Ascending aorta (tissue), 2 donors: ENCODE results near the gene WFDC5. TPM values are rescaled to one million over a fixed set of nuclear protein-coding genes. Genes with fewer than 3 reads are reported as not detected.

Source experiments
- DNase-seq, 2 donors: peaks; one replicate each; pipeline ENCODE4 v3.0.0-alpha.2; 2019; ENCODE audit warnings: low spot score in 2 of 2
- H3K27ac ChIP-seq, 2 donors: fragments of 200-600 bp; sonication (generic); one replicate each; pipeline ENCODE4 v1.5.1; 2016 to 2017; ENCODE audit warnings: mild to moderate bottlenecking in 1 of 2
- H3K27me3 ChIP-seq: fragments of 200-600 bp; sonication (generic); one replicate; pipeline ENCODE4 v1.5.1; 2017
- H3K36me3 ChIP-seq, 2 donors: fragments of 200-600 bp; sonication (generic); one replicate each; pipeline ENCODE4 v1.5.1; 2016
- H3K4me1 ChIP-seq, 2 donors: fragments of 200-600 bp; sonication (generic); one replicate each; pipeline ENCODE4 v1.5.1; 2016 to 2017; ENCODE audit warnings: mild to moderate bottlenecking in 1 of 2
- H3K4me3 ChIP-seq, 2 donors: fragments of 200-600 bp; sonication (generic); one replicate each; pipeline ENCODE4 v1.5.1; 2016 to 2017; ENCODE audit warnings: mild to moderate bottlenecking in 1 of 2
- H3K9me3 ChIP-seq, 2 donors: fragments of 200-600 bp; sonication (generic); one replicate each; pipeline ENCODE4 v1.5.1; 2016
- intact Hi-C: fragments of 100-400 bp; cut with DNase I; formaldehyde crosslinking; loops from one replicate; pipeline ENCODE4 v1.15.1; 2023
- total RNA-seq: library from RNA; depleted of rRNA; stranded (reverse); fragments of >200 nt; gene quantifications from one replicate; pipeline ENCODE4 v1.1.0, GENCODE V29; 2016
- TF ChIP-seq, protein P1 (sequence below), 3 experiments: fragments of 200-600 bp in 2 of 3; fragments of 450-650 bp in 1 of 3; sonication (generic) in 2 of 3; IDR thresholded peaks; one replicate each; pipeline ENCODE4 v1.5.1; 2016 to 2019; ENCODE audit warnings: antibody characterized with exemption in 3 of 3, mild to moderate bottlenecking in 1 of 3, moderate library complexity in 1 of 3

The WFDC5 gene
- total RNA-seq, 1 donor from 2014 or later = not detected

DNA sequence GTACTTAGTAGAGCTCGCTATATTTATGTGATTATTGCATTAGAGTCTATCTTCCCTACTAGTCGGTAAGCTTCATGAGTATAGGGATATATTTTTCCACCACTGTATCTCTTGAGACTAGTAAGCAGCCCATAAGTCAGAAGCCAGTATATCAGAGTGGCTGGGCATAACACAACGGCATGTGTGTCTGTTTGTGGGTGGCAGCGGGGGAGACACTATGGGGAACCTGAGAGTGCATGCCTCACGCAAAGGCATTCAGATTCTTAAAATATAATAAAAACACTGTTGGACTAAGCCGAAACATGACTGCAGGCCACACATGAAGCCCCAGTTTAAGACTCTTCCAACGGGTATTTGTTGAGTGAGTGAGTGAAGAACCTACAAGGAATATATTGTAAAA lies 22.1 kb downstream of the WFDC5 start:
- intact Hi-C loops = no loop called here
- H3K36me3 ChIP-seq = no peaks in the 10 kb centered on the region
- H3K9me3 ChIP-seq = no peaks in the 10 kb centered on the region
- H3K4me3 ChIP-seq = no peak overlapping the region
- DNase-seq = no peak
- TF ChIP-seq, protein P1, sequence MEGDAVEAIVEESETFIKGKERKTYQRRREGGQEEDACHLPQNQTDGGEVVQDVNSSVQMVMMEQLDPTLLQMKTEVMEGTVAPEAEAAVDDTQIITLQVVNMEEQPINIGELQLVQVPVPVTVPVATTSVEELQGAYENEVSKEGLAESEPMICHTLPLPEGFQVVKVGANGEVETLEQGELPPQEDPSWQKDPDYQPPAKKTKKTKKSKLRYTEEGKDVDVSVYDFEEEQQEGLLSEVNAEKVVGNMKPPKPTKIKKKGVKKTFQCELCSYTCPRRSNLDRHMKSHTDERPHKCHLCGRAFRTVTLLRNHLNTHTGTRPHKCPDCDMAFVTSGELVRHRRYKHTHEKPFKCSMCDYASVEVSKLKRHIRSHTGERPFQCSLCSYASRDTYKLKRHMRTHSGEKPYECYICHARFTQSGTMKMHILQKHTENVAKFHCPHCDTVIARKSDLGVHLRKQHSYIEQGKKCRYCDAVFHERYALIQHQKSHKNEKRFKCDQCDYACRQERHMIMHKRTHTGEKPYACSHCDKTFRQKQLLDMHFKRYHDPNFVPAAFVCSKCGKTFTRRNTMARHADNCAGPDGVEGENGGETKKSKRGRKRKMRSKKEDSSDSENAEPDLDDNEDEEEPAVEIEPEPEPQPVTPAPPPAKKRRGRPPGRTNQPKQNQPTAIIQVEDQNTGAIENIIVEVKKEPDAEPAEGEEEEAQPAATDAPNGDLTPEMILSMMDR (IDR thresholded peaks at IDR 0.05) = no peak
- no peaks in the 10 kb centered on the region for H3K27me3 ChIP-seq
- no peaks in the 10 kb centered on the region for H3K4me1 ChIP-seq
- H3K27ac ChIP-seq = no peak overlapping the region

DNA sequence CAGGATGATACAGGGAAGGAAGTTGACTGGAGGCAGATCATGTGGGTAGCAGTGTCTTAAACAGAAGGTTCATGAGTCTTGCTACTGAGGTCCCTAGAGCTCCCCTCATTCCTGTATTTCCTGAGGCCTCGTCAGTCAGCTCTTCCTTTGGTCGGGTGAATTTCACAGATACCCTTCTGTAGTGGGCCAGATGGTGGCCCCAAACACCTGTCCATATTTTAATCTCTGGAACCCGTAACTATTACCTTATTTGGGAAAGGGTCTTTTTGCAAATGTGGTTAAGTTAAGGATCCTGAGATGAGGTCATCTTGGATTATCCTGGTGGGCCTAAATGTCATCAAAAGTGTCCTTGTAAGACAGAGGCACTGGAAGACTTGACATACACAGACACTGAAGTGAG lies 23.6 kb downstream of the WFDC5 start:
- intact Hi-C loops = no loop called here

DNA sequence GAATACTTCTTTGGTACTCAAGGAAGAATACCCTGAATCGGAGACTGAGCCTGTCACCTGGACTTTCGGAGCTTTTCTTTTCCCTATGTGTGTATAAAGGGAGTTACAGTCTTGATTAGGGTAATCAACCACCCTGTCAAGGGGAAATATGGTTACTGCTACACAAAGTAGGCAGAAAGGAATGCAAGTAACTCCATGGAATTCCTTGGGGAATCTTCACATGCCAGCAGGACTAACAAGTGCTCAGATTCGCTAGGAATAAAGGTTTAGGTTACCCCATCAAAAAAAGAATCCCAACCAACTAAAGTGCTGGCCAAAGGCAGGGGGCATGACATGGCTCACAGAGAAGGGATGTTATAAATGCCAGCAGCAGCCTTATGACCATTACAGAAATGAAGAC lies 24.5 kb downstream of the WFDC5 start:
- intact Hi-C loops = no loop called here
- no peak for DNase-seq
- Histone ChIP-seq H3K4me1 (no peaks in the 10 kb centered on the region), H3K27me3 (no peaks in the 10 kb centered on the region), H3K9me3 (no peaks in the 10 kb centered on the region), H3K4me3 (no peak overlapping the region), H3K27ac (no peak overlapping the region), H3K36me3 (no peaks in the 10 kb centered on the region)
- TF ChIP-seq, protein P1 (IDR thresholded peaks at IDR 0.05) = no peak

More for the DNA sequence above, 23.6 kb downstream of the WFDC5 start:
- TF ChIP-seq, protein P1 (IDR thresholded peaks at IDR 0.05) = no peak
- H3K4me3 ChIP-seq = no peak overlapping the region
- H3K4me1 ChIP-seq = no peaks in the 10 kb centered on the region
- no peaks in the 10 kb centered on the region for H3K27me3 ChIP-seq
- no peak for DNase-seq
- no peak overlapping the region for H3K27ac ChIP-seq
- no peaks in the 10 kb centered on the region for H3K9me3 ChIP-seq
- H3K36me3 ChIP-seq = no peaks in the 10 kb centered on the region

DNA sequence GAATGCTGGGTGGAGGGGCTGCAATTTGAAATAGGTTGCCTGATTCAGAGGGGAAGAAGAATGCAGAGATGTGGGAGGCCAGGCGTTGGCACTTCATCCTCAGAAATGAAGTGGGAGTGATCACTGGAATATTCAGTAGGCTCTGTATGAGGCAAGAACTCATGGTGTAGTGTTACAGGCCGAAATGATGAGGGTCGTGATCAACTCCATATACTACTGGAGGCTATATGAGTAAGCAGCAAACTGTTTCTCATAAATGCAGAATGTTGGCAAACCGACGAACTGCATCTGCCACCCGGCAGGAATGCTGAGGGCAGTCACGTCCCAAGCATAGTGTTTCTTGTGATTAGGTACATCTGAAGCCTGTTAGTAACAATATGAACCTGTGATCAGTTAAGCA lies 26.7 kb downstream of the WFDC5 start:
- H3K27me3 ChIP-seq = no peaks in the 10 kb centered on the region
- H3K9me3 ChIP-seq = no peaks in the 10 kb centered on the region
- DNase-seq = no peak
- no peaks in the 10 kb centered on the region for H3K4me1 ChIP-seq
- H3K27ac ChIP-seq = no peak overlapping the region
- TF ChIP-seq, protein P1 (IDR thresholded peaks at IDR 0.05) = no peak
- H3K36me3 ChIP-seq = no peaks in the 10 kb centered on the region
- intact Hi-C loops = no loop called here
- H3K4me3 ChIP-seq = no peak overlapping the region

DNA sequence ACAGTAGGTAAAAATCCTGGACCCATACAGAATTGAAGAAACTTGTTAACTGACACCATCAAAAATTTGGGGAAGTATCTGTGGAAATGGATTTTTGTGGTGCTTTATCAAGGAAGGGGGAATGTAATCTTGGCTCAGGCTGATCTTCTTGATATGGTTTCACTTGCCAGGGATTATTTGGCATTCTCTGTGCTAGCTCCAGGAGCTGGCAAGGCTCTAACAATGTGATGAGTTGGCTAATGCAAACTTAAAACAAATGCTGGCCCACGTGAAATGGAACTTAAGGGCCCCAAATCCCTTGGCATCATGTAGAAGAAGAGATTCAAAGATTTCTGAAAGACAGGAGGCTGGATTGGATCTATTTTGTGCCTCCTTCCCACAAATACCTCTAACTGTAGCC lies 27.2 kb downstream of the WFDC5 start:
- Histone ChIP-seq H3K27ac (no peak overlapping the region), H3K4me3 (no peak overlapping the region), H3K4me1 (no peaks in the 10 kb centered on the region), H3K9me3 (no peaks in the 10 kb centered on the region), H3K36me3 (no peaks in the 10 kb centered on the region), H3K27me3 (no peaks in the 10 kb centered on the region)
- intact Hi-C loops = no loop called here
- no peak for DNase-seq
- TF ChIP-seq, protein P1 (IDR thresholded peaks at IDR 0.05) = no peak
